Upper lobe of left lung (tissue), 4 donors: ENCODE measurements around the gene IDI2.

Experiments used
- POLR2A ChIP-seq, 4 donors: fragments of 450-650 bp; IDR thresholded peaks; one replicate each; pipeline ENCODE4 v1.5.1; 2016 to 2017; ENCODE audit warnings: antibody characterized with exemption in 4 of 4, mild to moderate bottlenecking in 2 of 4
- POLR2AphosphoS5 ChIP-seq, 2 donors: sonication (generic); formaldehyde crosslinking; IDR thresholded peaks; one replicate each; pipeline ENCODE4 v1.5.1; 2017; ENCODE audit warnings: antibody characterized with exemption in 2 of 2
- TF ChIP-seq, protein P1 (sequence below), 6 experiments: fragments of 450-650 bp in 4 of 6; fragments of 200-600 bp in 2 of 6; sonication (generic) in 2 of 6; IDR thresholded peaks; one replicate each; pipeline ENCODE4 v1.5.1; 2016 to 2019; ENCODE audit warnings: antibody characterized with exemption in 6 of 6

DNA sequence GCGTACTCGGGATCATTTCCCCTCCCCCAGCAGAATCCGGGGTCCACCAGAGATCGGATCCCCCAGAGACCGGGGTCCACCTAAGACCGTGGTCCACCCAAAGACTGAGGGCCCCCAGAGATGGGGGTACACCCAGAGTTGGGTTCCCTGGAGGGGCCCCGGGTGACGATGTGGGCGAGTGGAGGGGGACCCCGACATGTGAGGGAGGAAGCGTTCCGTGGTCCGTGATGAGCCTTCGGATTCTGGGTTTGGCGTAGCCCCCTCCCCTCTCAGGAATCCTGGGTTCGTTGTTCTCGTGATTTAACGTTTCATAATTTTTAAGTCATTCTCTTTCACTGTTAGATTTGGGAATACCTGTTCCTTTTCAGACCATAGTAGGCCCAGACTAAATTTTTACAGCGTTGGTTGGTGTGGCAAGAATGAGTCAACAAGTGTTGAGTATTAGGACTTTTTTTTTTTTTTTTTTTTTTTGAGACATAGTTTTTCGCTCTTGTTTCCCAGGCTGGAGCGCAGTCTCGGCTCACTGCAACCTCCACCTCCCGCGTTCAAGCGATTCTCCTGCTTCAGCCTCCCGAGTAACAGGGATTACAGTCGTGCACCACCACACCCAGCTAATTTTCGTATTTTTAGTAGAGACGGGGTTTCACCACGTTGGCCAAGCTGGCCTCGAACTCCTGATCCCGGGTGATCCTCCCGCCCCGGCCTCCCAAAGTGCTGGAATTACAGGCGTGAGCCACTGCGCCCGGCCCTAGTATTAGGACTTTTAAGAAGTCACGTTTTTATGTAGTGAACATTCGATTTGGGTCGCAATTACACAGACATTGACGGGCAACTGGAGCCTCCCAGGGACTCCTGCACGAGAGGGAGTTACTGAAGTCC, 36.8 kb downstream of the IDI2 start:
- TF ChIP-seq, protein P1, sequence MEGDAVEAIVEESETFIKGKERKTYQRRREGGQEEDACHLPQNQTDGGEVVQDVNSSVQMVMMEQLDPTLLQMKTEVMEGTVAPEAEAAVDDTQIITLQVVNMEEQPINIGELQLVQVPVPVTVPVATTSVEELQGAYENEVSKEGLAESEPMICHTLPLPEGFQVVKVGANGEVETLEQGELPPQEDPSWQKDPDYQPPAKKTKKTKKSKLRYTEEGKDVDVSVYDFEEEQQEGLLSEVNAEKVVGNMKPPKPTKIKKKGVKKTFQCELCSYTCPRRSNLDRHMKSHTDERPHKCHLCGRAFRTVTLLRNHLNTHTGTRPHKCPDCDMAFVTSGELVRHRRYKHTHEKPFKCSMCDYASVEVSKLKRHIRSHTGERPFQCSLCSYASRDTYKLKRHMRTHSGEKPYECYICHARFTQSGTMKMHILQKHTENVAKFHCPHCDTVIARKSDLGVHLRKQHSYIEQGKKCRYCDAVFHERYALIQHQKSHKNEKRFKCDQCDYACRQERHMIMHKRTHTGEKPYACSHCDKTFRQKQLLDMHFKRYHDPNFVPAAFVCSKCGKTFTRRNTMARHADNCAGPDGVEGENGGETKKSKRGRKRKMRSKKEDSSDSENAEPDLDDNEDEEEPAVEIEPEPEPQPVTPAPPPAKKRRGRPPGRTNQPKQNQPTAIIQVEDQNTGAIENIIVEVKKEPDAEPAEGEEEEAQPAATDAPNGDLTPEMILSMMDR (IDR thresholded peaks at IDR 0.05) = no peak
- TF ChIP-seq POLR2A (IDR thresholded peaks at IDR 0.05) (no peak), POLR2AphosphoS5 (IDR thresholded peaks at IDR 0.05) (no peak)
